Measurements from ENCODE around the gene CXCR6. TPM values are rescaled to one million over a fixed set of nuclear protein-coding genes. Genes with fewer than 3 reads are reported as not detected.

The CXCR6 gene
- not detected in 2 replicates for total RNA-seq

GRCh38 chr3:45943207-45943846 is at the start of gene CXCR6:
CXCR6 (plus strand) TSS chr3:45943464; CDS start chr3:45946482, 3,018 bp downstream.

GRCh38 chr3:45995236-45996192 is 52.2 kb downstream of the CXCR6 start, which contains the start of gene FYCO1:
FYCO1 (minus strand) TSS chr3:45995824; CDS start chr3:45984910, 10,914 bp downstream.

Other genes with a start within 250 kb of the CXCR6 start
- not detected in 2 replicates for gene SLC6A20, start 146.9 kb upstream of the CXCR6 start, total RNA-seq
- 8.8 and 20.3 TPM in 2 replicates for gene LZTFL1, start 101.3 kb upstream of the CXCR6 start, total RNA-seq
- gene CCR9, start 56.9 kb upstream of the CXCR6 start, total RNA-seq: not detected in 2 replicates
- 11.9 and 14.6 TPM in 2 replicates for gene FYCO1, start 52.4 kb downstream of the CXCR6 start, total RNA-seq
- not detected in 2 replicates for gene XCR1, start 84.0 kb downstream of the CXCR6 start, total RNA-seq